COR-L47 (cell line): ENCODE measurements around the gene LGALS9C.
"Not testable (repeated sequence)": the region's sequence is repeated elsewhere in the genome, so short reads cannot be mapped to it uniquely, and the experiment has no call there.

Experiments used
- DNase-seq: peaks from one replicate; lab custom pipeline; 2025; lab: John Stamatoyannopoulos, UW

Gene LGALS9C

DNA sequence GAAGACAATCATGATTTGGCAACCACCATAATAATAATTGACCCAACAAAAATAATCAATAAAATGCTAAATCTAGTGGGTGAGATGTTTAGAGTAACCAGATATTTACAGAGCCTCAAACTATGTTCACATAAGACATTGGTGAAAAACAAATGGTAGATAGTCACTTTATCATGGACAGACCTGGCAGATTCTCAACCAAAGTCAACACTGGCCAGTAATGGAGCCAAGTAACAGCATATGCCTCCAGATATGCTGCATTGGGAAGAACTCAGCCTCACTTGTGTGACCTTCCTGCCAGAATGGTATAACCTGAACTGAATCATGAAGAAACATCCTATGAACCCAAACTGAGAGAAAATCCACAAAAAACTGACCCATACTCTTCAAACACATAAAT, 53.8 kb downstream of the LGALS9C start:
- DNase-seq: not testable (repeated sequence)

DNA sequence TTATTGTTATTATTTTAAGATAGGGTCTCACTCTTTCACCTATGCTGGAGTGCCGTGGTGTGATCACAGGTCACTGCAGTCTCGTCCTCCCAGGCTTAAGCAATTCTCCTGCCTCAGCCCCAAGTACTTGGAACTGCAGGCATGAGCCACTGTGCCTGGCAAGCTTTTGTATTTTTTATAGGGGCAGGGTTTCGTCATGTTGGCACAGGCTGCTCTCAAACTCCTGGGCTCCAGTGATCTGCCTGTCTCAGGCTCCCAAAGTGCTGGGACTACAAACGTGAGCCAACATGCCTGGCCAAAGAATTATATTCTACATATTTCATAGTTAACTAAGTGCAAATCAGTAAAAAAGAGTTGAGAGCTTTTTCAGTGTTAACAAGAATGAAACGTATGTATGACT, 65.6 kb downstream of the LGALS9C start:
- DNase-seq: not testable (repeated sequence)

DNA sequence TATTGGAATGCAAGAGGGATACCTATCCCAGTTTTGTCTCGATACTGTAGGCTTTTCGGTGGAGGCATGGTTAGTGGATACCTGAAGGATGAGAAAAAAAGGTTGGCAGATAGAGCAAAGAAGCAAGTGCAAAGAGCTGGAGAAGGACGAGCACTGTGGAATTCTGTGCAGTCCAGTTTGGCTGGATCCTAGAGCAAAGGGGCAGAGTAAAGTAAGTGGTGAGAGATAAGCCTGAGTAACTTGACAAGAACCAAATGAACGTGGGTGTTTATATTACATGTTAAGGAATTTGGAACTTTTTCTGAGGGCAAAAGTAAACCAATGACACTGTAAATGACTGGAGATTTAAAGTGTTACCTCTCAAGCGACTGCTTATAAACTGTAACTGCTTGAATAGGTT, 66.3 kb downstream of the LGALS9C start:
- DNase-seq: not testable (repeated sequence)
